MM.1S (cell line): ENCODE data around the gene DNTTIP2.

Experiments used
- EZH2 ChIP-seq: fragments of 300-600 bp; sonication (generic); optimal IDR thresholded peaks from 2 replicates; pipeline ENCODE3; 2017; ENCODE audit warnings: low read depth, mild to moderate bottlenecking, antibody characterized with exemption, low read length, mixed read lengths
- EZH2phosphoT487 ChIP-seq: fragments of 300-600 bp; sonication (generic); IDR thresholded peaks from 2 replicates; pipeline ENCODE4 v1.6.1; 2018; ENCODE audit warnings: antibody characterized with exemption, low read length
- TF ChIP-seq, protein P1 (sequence below): fragments of 300-600 bp; sonication (generic); IDR thresholded peaks from 2 replicates; pipeline ENCODE4 v1.5.1; 2016; ENCODE audit warnings: antibody characterized with exemption, low read length, mixed read lengths

DNA sequence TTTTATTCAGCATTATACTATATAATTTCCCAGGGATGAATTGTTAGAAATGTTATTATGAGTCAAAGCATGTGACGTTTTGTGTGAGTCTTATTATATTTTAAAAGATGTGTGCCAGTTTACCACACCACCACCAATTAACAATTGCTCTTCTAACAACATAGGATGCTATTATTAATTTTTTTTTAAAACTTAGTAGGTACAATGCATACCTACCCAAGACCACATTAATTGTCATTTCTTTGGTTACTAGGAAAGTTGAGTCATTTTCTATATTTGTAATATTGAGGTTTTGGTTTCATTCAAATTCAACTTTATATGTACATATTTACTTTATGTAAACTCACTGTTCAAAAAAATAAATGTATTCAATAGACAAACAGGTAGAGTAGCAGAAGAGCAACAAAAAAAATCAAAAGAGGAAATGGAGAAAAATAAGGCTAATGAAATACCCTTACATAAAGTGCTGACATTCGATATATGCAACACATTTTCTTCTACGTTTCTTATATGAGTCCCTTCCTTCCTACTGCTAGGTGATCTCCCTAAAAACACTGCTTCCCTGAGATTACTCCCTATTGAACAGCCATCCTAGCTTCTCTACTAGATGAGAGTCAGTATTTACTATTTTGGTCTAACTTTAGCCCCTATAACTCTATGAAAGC, 20.7 kb upstream of the DNTTIP2 start:
- TF ChIP-seq, protein P1, sequence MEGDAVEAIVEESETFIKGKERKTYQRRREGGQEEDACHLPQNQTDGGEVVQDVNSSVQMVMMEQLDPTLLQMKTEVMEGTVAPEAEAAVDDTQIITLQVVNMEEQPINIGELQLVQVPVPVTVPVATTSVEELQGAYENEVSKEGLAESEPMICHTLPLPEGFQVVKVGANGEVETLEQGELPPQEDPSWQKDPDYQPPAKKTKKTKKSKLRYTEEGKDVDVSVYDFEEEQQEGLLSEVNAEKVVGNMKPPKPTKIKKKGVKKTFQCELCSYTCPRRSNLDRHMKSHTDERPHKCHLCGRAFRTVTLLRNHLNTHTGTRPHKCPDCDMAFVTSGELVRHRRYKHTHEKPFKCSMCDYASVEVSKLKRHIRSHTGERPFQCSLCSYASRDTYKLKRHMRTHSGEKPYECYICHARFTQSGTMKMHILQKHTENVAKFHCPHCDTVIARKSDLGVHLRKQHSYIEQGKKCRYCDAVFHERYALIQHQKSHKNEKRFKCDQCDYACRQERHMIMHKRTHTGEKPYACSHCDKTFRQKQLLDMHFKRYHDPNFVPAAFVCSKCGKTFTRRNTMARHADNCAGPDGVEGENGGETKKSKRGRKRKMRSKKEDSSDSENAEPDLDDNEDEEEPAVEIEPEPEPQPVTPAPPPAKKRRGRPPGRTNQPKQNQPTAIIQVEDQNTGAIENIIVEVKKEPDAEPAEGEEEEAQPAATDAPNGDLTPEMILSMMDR: no peak
- TF ChIP-seq EZH2phosphoT487 (no peak), EZH2 (no peak)
